HG02840 (cell line): Measurements from ENCODE around the gene FNIP2.
"Not testable (repeated sequence)": the region's sequence is repeated elsewhere in the genome, so short reads cannot be mapped to it uniquely, and the experiment has no call there.

Experiments
- ATAC-seq: cut with Tn5 transposase; IDR thresholded peaks from one replicate; pipeline ENCODE4 v1.9.1; 2021; ENCODE audit warnings: mild to moderate bottlenecking, moderate library complexity, moderate number of reproducible peaks; ENCODE audit not compliant: unreplicated experiment, low FRiP score

FNIP2 gene

GRCh38 chr4:158861281-158861680 is 92.5 kb downstream of the FNIP2 start:
- ATAC-seq: peak; percentile 45

- no peak for ATAC-seq
Observed at GRCh38 chr4:158861766-158862165, 92.9 kb downstream of the FNIP2 start.

GRCh38 chr4:158863296-158863695 is 94.5 kb downstream of the FNIP2 start:
- no peak for ATAC-seq

- ATAC-seq: no peak
Observed at GRCh38 chr4:158865520-158866177, 96.8 kb downstream of the FNIP2 start.

GRCh38 chr4:158869001-158869400 is 100.2 kb downstream of the FNIP2 start:
- no peak for ATAC-seq

GRCh38 chr4:158869761-158870160 is 100.9 kb downstream of the FNIP2 start:
- no peak for ATAC-seq

GRCh38 chr4:158870282-158870625 is 101.4 kb downstream of the FNIP2 start:
- ATAC-seq: no peak

GRCh38 chr4:158870626-158871334 is 102.0 kb downstream of the FNIP2 start:
- no peak for ATAC-seq

GRCh38 chr4:158871335-158871724 is 102.5 kb downstream of the FNIP2 start:
- ATAC-seq: no peak

GRCh38 chr4:158873795-158874401 is 105.1 kb downstream of the FNIP2 start:
- no peak for ATAC-seq

- ATAC-seq: no peak
Observed at GRCh38 chr4:158875026-158875425, 106.2 kb downstream of the FNIP2 start.

GRCh38 chr4:158875455-158875854 is 106.6 kb downstream of the FNIP2 start:
- no peak for ATAC-seq

- no peak for ATAC-seq
Observed at GRCh38 chr4:158877069-158877468, 108.2 kb downstream of the FNIP2 start.

GRCh38 chr4:158882142-158882541 is 113.3 kb downstream of the FNIP2 start:
- ATAC-seq: not testable (repeated sequence)

GRCh38 chr4:158884280-158884679 is 115.5 kb downstream of the FNIP2 start:
- ATAC-seq: no peak

- ATAC-seq: no peak
Observed at GRCh38 chr4:158885564-158885963, 116.7 kb downstream of the FNIP2 start.

GRCh38 chr4:158890294-158890693 is 121.5 kb downstream of the FNIP2 start:
- no peak for ATAC-seq

- no peak for ATAC-seq
Observed at GRCh38 chr4:158891256-158891655, 122.4 kb downstream of the FNIP2 start.

GRCh38 chr4:158894826-158895225 is 126.0 kb downstream of the FNIP2 start:
- no peak for ATAC-seq

GRCh38 chr4:158895797-158896576 is 127.2 kb downstream of the FNIP2 start:
- no peak for ATAC-seq
